ENCODE results near the gene TMEM270. TPM values are rescaled to one million over a fixed set of nuclear protein-coding genes. Genes with fewer than 3 reads are reported as not detected.

Gene TMEM270
- total and polyA plus RNA-seq, 10 of the 15 experiments (the other 5 are each of a cell fraction or from before 2014, with no cell fraction given), result not detected

DNA sequence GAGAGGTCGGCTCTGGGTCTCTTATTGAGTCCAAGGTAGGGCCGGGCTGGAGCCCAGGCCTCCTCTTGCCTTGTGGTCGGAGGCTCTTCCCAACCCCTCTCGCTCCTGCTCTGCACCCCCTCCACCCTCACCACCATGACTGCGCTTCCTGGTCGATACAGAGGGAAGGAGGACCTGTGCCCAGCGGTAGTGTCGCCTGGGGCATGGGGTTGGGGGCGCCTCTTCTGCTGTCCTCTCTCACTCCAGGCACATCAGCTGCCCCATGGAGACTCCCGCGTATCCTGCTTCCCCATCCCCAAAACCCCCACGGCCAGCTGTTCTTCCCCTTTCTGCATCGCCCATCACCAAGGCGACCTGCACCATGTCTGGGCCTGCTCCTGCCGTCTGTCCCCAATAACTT is 44.4 kb downstream of the TMEM270 start:
- in situ Hi-C loops (cut with MboI), result no loop called here
- 43% methylated on average over 13 of the region's 15 CpGs for WGBS (ENCODE audit: insufficient coverage, insufficient replicate concordance, low lambda C conversion rate, missing lambda C conversion rate)
- Histone ChIP-seq H3K4me1 (ENCODE audit: control insufficient read depth, insufficient read depth, low read length) (no peaks in the 10 kb centered on the region), H3K27ac (ENCODE audit: control insufficient read depth, insufficient read depth) (no peak overlapping the region), H3K9me3 (replicated peaks; ENCODE audit: control insufficient read depth, insufficient read depth, low read length) (no peaks in the 10 kb centered on the region), H3K36me3 (ENCODE audit: control insufficient read depth in 2 of 2, insufficient read depth in 2 of 2, low read length in 1 of 2) (no peaks in the 10 kb centered on the region), H3K9ac (ENCODE audit: control insufficient read depth, insufficient read depth, low read length) (no peak overlapping the region), H3K4me3 (no peak overlapping the region), H4K20me1 (ENCODE audit: control insufficient read depth, insufficient read depth) (no peaks in the 10 kb centered on the region), H2AFZ (ENCODE audit: control insufficient read depth, low read depth, low read length) (no peak overlapping the region), H3K4me2 (ENCODE audit: control insufficient read depth, insufficient read depth) (no peak overlapping the region), H3K27me3 (replicated peaks in 1 of 2; ENCODE audit: control insufficient read depth in 2 of 2, insufficient read depth in 2 of 2, low read length in 1 of 2) (no peaks in the 10 kb centered on the region), H3K79me2 (ENCODE audit: control insufficient read depth, insufficient read depth, low read length) (no peaks in the 10 kb centered on the region)
- ChIA-PET POLR2A (no interaction called here), RAD21 (ENCODE audit: unreplicated experiment) (no interaction called here), SMC1A (ENCODE audit: uncharacterized antibody, unreplicated experiment) (no interaction called here), CTCF (no interaction called here)
- ATAC-seq (no peak), DNase-seq (ENCODE audit: low read depth, low spot score) (no peak), FAIRE-seq (no peak)
- BruUV-seq (replicated peaks), result no TSS peak
- TF ChIP-seq BHLHE40 (IDR thresholded peaks at IDR 0.05; ENCODE audit: borderline replicate concordance in 1 of 2, low read depth in 2 of 2, low read length in 1 of 2) (no peak), RB1 (IDR thresholded peaks at IDR 0.05; ENCODE audit: borderline replicate concordance) (no peak)
- intact Hi-C loops (cut with micrococcal nuclease; ENCODE audit: unreplicated experiment), result no loop called here

- in situ Hi-C loops (cut with MboI) (no loop called here), intact Hi-C loops (cut with micrococcal nuclease; ENCODE audit: unreplicated experiment) (no loop called here)
- Histone ChIP-seq H3K27ac (ENCODE audit: control insufficient read depth, insufficient read depth) (no peak overlapping the region), H3K4me2 (ENCODE audit: control insufficient read depth, insufficient read depth) (no peak overlapping the region), H3K36me3 (ENCODE audit: control insufficient read depth in 2 of 2, insufficient read depth in 2 of 2, low read length in 1 of 2) (no peaks in the 10 kb centered on the region), H3K27me3 (replicated peaks in 1 of 2; ENCODE audit: control insufficient read depth in 2 of 2, insufficient read depth in 2 of 2, low read length in 1 of 2) (no peaks in the 10 kb centered on the region), H2AFZ (ENCODE audit: control insufficient read depth, low read depth, low read length) (no peak overlapping the region), H3K79me2 (ENCODE audit: control insufficient read depth, insufficient read depth, low read length) (no peaks in the 10 kb centered on the region), H4K20me1 (ENCODE audit: control insufficient read depth, insufficient read depth) (no peaks in the 10 kb centered on the region), H3K9me3 (replicated peaks; ENCODE audit: control insufficient read depth, insufficient read depth, low read length) (no peaks in the 10 kb centered on the region), H3K4me1 (ENCODE audit: control insufficient read depth, insufficient read depth, low read length) (no peaks in the 10 kb centered on the region), H3K9ac (ENCODE audit: control insufficient read depth, insufficient read depth, low read length) (no peak overlapping the region), H3K4me3 (no peak overlapping the region)
- no peak for ATAC-seq
- ChIA-PET POLR2A (no interaction called here), CTCF (interaction anchor here (0.6 kb wide), 1 partner anchor 120 kb away, joined by 4 read pairs; no protein-coding TSS in a partner anchor), SMC1A (ENCODE audit: uncharacterized antibody, unreplicated experiment) (no interaction called here), RAD21 (ENCODE audit: unreplicated experiment) (no interaction called here)
- TF ChIP-seq FOXK2 (IDR thresholded peaks at IDR 0.05), result no peak
- TF ChIP-seq IKZF2 (IDR thresholded peaks at IDR 0.05), result no peak
- TF ChIP-seq CHD1 (IDR thresholded peaks at IDR 0.05; ENCODE audit: low read depth, low read length), result no peak
- TF ChIP-seq JUND (IDR thresholded peaks at IDR 0.05; ENCODE audit: low read depth, low read length), result no peak
- no peak for TF ChIP-seq HDGF (IDR thresholded peaks at IDR 0.05)
- TF ChIP-seq POLR2AphosphoS5 (IDR thresholded peaks at IDR 0.05; ENCODE audit: low read length), result no peak
- TF ChIP-seq PAX8 (IDR thresholded peaks at IDR 0.05), result no peak
- TF ChIP-seq TARDBP (IDR thresholded peaks at IDR 0.05; ENCODE audit: borderline replicate concordance), result no peak
- no peak for TF ChIP-seq MYC (IDR thresholded peaks at IDR 0.05; ENCODE audit: insufficient read depth, insufficient read length, insufficient replicate concordance, low read length, severe bottlenecking)
- DNase-seq (ENCODE audit: low read depth, low spot score), result no peak
- BruUV-seq (replicated peaks), result no TSS peak
- no peak for FAIRE-seq
- WGBS (ENCODE audit: insufficient coverage, insufficient replicate concordance, low lambda C conversion rate, missing lambda C conversion rate), result 56% methylated on average over 13 of the region's 13 CpGs
Measured at GRCh38 chr7:73906874-73907273, 45.9 kb downstream of the TMEM270 start.
